GM21390 (cell line): ENCODE data around the gene DPY19L3.
"Not testable (repeated sequence)": the region's sequence is repeated elsewhere in the genome, so short reads cannot be mapped to it uniquely, and the experiment has no call there.

Experiments used
- ATAC-seq: cut with Tn5 transposase; IDR thresholded peaks from one replicate; pipeline ENCODE4 v1.9.1; 2021; ENCODE audit not compliant: unreplicated experiment

DPY19L3 gene

DNA sequence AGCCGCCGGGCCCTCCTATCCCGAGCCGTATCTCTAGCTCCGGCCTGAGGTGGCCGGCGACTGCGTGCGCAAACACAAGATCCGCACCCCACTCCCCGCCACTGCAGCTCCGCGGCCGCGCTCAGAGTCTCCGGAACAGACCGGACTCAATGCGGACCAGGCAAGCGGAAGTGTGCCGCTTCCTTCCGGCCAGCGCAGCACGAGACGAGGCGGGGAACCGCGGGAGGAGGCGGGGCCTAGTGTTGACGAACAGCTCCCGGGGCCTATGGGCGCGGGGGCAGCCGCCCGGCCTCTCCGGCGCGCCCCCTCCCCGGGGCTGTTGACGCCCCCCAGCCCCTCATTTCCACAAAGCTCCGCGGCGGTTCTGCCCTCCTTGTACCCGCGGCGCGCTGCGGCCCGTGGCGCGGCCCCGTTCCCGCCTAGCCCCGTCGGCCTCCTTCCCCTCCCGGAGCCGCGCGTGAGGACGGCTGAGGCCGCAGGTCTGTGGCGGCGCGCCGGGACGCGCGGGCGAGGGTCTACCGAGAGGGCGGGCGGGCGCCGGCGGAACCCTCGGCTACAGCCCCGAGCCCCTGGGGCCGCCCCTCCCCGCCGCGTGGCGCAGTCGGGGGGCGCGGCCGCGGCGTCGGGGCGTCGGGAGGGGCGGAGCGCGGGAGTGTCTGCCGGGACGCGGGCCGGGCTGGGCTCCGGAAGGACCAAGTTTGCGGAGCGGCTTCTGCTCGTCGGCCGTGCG lies at the start of gene DPY19L3:
TSS of gene DPY19L3 (plus strand) at position 340 of the 730 bp plus-strand sequence. CDS start 2,484 bp downstream, outside the sequence.
- peak; percentile 94 for ATAC-seq

DNA sequence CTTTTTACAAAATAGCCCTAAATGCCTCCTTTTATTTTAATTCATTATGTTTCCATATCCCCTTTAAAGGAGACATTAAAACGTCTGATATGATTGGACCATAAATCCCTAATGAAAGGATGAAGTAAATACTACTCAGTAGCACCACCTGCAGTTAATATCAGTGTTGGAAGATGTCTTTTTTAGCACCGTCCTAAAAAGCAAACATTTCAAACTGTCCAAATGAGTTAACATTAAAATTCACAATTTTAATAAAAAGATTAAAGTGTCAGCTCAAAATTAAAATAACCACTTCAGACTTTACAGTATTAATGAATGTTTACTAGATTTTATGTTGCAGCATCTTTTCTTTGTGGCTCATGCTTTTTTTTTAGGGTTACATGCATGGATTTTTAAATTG lies 47.9 kb upstream of the DPY19L3 start:
- no peak for ATAC-seq

GRCh38 chr19:32358321-32358720 lies 47.2 kb upstream of the DPY19L3 start:
- ATAC-seq, result no peak

DNA sequence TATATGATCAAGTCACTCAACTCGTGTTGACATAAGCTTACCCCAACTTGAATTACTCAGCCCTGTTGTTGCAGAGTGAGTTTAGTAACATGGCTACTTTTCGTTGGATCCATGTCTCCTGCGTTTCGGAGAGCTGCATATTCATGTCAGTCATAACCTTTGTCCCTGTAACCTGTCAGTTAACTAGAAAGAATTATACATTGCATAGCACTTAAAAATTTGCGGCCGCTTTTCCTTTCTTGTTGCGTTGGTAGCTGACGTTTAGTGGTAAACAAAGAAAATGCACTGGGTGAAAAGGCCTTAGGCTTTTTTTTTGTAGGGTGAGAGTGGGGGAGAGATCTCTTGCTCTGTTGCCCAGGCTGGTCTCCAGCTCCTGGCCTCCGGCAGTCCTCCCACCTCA lies 46.0 kb upstream of the DPY19L3 start:
- ATAC-seq, result no peak

GRCh38 chr19:32361574-32362317 lies 43.8 kb upstream of the DPY19L3 start:
- ATAC-seq, result no peak

GRCh38 chr19:32362318-32362691 lies 43.3 kb upstream of the DPY19L3 start:
- no peak for ATAC-seq

GRCh38 chr19:32363175-32363574 lies 42.4 kb upstream of the DPY19L3 start:
- no peak for ATAC-seq

DNA sequence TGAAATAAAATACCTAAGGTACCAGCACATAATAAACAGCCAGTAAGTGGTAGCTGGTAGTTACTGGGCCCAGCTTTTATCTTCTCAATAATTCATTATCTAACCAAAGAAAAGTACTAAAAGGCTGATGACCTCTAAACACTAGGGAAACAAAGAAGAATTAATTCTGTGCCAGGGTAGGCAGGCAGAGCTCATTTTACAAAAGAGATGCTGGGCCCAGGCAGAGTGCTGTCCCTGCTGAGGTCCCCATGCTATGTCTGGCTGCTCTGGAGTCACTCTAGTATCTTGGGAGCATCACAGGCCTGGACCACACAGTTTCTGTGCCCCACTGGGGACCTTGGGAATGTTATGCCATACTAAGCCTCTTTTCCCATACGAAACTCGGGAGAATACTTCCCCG lies 41.9 kb upstream of the DPY19L3 start:
- ATAC-seq, result no peak

DNA sequence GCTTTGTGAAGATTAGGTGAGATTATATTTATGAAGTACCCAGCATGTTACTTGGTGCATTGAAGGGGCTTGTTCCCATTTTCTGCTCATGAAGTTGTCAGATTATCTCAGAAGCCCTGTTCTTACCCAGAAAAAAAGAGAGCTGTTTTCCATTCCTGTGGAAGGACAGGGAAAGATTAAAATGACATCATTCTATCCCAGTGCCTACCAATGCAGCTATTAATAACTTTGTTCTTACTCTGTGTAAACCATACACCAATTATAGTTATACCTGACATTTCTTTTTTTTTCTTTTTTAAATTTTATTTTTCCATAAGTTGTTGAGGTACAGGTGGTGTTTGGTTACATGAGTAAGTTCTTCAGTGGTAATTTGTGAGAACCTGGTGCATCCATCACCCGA lies 41.5 kb upstream of the DPY19L3 start:
- ATAC-seq, result no peak

GRCh38 chr19:32367063-32367462 lies 38.5 kb upstream of the DPY19L3 start:
- ATAC-seq, result no peak

DNA sequence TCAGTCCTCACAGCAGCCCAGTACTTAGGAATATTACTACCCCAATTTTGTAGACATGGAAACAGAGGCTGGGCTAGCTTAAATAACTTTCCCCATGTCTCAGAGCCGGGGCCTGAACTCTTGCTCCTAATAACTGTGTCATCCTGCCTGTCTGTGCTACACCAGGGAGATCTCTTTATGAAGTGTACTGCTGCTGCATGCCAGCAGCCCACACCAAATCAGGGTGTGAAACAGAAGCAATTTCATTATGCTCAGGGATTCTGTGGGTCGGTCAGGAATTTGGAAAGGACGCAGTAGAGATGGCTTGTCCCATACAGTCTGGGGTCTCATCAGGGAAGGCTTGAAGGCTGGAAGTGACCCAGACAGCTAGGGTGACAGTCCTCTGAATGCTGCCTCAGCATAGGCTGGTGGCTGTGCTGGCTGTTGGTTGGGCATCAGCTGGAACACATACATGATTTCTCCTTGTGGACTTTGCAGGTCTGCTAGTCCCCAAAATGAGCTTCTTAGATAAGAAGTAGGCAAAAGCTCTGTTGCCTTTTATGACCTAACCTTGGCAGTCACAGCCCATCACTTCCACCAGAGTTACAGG lies 37.5 kb upstream of the DPY19L3 start:
- ATAC-seq, result no peak

DNA sequence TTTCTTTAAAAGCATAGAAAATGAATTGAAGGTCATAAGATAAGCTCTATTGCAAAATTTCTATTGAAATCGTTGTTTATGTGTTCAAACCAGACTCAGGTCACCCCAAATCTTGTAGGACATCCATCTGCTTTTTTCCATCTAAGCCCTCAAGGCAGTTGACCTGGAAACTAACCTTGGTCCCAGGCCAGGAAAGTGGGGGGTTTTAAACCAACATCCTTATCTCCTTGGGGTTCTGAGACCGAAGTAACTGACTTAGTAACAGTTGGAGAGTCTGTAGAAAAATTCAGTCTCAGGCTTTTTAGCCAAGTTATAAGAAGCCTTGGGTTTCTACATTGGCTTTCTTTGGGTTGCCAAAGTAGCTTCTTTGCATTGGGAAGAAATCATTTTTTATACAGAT lies 36.8 kb upstream of the DPY19L3 start:
- no peak for ATAC-seq

- no peak for ATAC-seq
Measured at GRCh38 chr19:32372726-32373517, 32.6 kb upstream of the DPY19L3 start.

GRCh38 chr19:32373585-32374295 lies 31.8 kb upstream of the DPY19L3 start:
- no peak for ATAC-seq

DNA sequence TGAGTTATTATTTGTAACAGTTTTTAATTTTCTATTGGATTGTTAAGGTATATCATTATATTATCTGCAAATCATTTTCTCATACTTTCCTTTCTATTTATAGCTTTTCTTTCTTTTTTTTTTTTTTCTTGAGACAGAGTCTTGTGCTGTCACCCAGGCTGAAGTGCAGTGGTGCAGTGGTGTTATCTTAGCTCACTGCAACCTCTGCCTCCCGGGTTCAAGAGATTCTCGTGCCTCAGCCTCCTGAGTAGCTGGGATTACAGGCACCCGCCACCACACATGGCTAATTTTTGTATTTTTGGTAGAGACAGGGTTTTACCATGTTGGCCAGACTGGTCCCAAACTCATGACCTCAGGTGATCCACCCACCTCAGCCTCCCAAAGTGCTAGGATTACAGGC lies 31.2 kb upstream of the DPY19L3 start:
- ATAC-seq, result not testable (repeated sequence)

GRCh38 chr19:32377088-32377487 lies 28.5 kb upstream of the DPY19L3 start:
- not testable (repeated sequence) for ATAC-seq

- ATAC-seq, result no peak
Measured at GRCh38 chr19:32380269-32380668, 25.3 kb upstream of the DPY19L3 start.

- no peak for ATAC-seq
Measured at GRCh38 chr19:32387701-32388392, 17.7 kb upstream of the DPY19L3 start.

- ATAC-seq, result no peak
Measured at GRCh38 chr19:32388393-32388855, 17.1 kb upstream of the DPY19L3 start.

DNA sequence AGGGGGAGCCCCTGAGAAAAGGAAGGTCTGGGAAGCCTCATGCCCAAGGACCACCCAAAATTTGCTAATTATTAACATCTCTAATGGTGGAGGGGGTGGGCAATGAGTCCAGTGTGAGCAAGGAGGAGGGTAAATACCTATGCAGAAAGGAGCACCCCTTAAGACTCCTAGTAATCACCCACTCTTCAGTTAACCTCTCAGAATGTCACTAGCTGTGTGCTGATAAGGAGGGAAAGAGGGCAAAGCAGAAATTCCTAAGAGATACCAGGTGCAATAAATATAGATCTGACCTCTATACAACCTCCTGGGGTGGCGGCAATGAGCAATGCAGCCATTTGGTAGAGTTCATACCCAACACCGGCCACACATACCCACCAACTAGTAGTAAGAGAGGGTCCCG lies 12.7 kb upstream of the DPY19L3 start:
- ATAC-seq, result no peak
